Omental fat pad (tissue), 4 donors: ENCODE data around the gene PLCG2. TPM values are rescaled to one million over a fixed set of nuclear protein-coding genes. Genes with fewer than 3 reads are reported as not detected.

Experiments used
- ATAC-seq: fragments of 150-250 bp; one replicate; pipeline ENCODE4 v1.9.1; 2016; ENCODE audit warnings: mild to moderate bottlenecking, moderate library complexity; ENCODE audit not compliant: low FRiP score
- DNase-seq: peaks from one replicate; pipeline ENCODE4 v3.0.0-alpha.2; 2019; ENCODE audit warnings: low spot score
- total RNA-seq, 4 donors: library from RNA; depleted of rRNA; stranded (reverse); fragments of >200 nt; gene quantifications; one replicate each; pipeline ENCODE4 v1.1.0, GENCODE V29; 2016
- TF ChIP-seq, protein P1 (sequence below), 3 donors: fragments of 450-650 bp; IDR thresholded peaks; one replicate each; pipeline ENCODE4 v1.5.1; 2016 to 2017; ENCODE audit warnings: antibody characterized with exemption in 3 of 3, mild to moderate bottlenecking in 3 of 3, moderate library complexity in 2 of 3

PLCG2 gene
- total RNA-seq, 4 donors from 2014 or later, result 8.3 to 59.6 (median 19.9) TPM

DNA sequence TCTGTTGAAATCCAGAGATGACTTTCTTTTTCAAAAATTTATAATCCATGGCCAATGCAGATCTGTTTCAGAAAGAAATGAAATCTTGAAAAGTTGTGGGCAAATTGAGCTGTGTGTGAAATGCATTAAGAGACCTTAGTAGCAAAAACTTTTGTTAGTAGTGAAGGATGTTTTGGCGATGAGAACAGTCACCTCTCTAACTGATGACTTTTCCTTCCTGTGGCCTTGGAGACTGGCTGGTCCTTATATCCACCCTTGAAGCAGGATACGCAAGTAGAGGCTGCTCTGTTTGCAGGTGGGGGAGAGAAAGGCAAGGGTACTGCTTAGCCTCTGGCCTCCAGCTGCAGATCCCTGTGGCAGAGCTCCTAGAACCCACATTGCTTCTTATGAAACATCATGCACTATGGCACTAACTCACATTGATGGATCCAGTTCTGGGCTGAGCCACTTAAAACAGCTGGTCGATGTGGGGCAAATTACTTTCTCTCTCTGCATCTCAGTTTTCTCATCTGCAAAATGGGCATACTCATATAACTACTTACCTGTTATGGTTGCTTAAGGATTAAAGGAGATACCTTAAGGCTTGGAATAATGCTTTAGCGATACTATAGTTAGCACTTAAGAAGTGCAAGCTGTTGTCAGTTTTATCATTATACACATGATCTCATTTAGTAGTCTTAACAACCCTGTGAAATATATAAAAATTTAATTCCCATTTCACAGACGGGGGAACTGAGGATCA is 142.9 kb downstream of the PLCG2 start:
- no peak for DNase-seq
- ATAC-seq, result peak; percentile 29
- TF ChIP-seq, protein P1, sequence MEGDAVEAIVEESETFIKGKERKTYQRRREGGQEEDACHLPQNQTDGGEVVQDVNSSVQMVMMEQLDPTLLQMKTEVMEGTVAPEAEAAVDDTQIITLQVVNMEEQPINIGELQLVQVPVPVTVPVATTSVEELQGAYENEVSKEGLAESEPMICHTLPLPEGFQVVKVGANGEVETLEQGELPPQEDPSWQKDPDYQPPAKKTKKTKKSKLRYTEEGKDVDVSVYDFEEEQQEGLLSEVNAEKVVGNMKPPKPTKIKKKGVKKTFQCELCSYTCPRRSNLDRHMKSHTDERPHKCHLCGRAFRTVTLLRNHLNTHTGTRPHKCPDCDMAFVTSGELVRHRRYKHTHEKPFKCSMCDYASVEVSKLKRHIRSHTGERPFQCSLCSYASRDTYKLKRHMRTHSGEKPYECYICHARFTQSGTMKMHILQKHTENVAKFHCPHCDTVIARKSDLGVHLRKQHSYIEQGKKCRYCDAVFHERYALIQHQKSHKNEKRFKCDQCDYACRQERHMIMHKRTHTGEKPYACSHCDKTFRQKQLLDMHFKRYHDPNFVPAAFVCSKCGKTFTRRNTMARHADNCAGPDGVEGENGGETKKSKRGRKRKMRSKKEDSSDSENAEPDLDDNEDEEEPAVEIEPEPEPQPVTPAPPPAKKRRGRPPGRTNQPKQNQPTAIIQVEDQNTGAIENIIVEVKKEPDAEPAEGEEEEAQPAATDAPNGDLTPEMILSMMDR (IDR thresholded peaks at IDR 0.05), result no peak

DNA sequence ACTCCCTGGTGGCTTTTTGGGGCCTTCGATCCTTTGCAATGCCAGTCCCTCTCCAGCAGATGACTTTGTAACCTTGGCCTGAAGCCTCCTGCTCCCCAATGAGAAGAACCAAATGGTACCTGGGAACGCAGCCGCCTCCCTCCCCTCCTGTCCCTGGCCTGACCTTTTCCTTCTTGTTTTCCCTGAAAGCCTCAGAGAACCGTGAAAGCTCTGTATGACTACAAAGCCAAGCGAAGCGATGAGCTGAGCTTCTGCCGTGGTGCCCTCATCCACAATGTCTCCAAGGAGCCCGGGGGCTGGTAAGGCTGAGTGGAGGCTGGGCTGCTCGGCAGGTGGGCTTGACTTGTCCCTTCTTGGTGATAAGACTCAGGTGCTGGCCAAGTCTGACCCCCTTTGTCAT is 144.2 kb downstream of the PLCG2 start:
- DNase-seq, result no peak

DNA sequence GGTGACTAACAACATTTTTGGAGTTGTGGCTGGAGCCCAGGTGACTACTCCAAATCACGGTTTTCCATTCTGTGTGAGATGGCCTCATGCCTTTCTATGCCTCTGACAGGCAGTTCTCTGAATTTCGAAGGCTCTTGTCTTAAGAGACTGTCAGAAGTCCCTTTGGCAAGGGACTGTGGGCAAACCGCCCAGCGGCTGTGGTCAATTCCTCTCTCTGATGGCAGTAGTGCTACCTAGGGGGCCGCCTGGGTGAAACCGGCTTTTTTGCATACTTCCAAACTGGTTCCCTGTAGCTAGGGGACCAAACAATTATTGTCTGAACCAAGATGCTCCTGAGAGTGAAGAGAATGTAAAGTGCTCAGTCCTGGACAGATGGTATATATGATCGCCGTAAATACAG is 145.9 kb downstream of the PLCG2 start:
- ATAC-seq (no peak), DNase-seq (no peak)
- TF ChIP-seq, protein P1 (IDR thresholded peaks at IDR 0.05), result no peak

More for the DNA sequence above, 144.2 kb downstream of the PLCG2 start:
- no peak for ATAC-seq
- TF ChIP-seq, protein P1 (IDR thresholded peaks at IDR 0.05), result no peak

DNA sequence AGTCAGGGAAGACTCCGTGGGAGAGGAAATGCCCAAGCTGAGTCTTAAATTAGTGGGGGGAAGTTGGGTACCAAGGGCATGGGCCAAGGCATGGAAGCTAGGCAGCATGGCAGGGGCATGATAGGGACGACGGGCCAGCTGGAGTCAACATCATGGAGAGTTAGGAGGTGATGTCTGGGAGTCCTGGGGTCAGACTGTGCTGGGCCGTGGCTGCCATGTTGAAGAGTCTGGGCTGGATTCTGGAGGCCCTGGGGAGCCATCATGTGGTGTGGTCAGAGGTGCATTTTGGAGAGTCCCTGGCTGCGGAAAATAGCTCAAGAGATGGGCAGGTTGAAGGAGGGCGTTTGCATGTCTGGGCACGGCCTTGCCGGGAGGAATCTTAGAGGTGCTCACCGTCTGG is 146.9 kb downstream of the PLCG2 start:
- ATAC-seq (no peak), DNase-seq (no peak)
- TF ChIP-seq, protein P1 (IDR thresholded peaks at IDR 0.05), result no peak

DNA sequence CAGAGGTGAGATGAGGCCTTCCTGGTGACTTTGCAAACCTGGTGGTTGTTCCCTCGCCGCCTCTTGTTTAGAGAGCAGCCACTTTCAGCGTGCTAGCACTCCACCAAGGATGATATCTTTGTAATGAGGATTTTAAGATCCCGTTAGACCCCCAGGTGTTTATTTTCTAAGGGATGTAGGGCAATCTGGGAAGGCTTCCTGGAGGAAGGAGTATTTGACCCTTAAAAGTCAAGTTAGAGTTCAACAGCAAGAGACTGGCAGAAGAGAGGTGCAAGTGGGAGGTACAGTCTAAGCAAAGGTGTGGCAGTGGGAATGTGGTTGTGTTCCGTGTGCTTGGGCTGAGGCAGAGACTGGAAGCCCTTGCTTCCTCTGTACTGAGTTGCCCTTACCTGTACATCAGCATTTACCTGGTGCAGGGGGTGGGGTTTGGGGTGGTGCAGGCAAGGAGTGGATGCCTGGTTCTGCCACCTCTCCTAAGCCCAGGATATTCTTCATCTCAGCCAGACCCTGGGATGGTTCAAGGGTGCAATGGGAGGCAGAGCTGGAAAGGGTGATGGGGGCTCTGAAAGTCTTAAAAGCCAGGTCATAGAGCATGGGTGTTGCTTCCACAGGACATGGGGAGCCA is 148.6 kb downstream of the PLCG2 start:
- DNase-seq (no peak), ATAC-seq (no peak)
- TF ChIP-seq, protein P1 (IDR thresholded peaks at IDR 0.05), result no peak

DNA sequence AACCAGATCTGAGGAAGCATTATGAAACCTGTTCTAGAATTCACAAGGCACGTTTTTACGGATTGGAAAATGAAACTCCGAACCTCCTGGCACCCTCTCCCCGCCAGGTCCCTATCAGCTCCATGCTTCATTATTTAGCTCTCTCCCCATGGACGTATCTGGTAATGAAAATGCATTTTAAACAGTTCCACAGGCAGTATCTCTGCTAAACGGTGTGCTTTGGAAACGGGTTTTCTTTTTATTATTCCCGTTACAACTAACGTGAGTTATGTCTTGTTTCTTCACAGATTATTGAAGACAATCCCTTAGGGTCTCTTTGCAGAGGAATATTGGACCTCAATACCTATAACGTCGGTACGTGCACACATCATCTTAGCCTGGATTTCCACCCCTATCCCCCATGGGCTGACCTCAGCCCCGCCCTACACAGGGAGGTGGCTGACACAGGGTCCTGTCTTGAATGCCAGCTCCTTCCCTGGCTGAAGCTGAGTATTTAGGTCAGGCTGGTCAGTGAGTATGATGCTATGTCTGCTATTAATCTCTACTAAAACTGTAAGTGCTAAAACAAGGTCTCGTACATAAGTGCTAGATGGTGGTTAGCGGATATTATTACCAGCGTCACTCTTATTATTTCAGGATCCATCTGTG is 149.3 kb downstream of the PLCG2 start:
- ATAC-seq, result no peak
- TF ChIP-seq, protein P1 (IDR thresholded peaks at IDR 0.05), result no peak

More for the DNA sequence above, 149.3 kb downstream of the PLCG2 start:
- DNase-seq, result no peak
